CD4-positive, alpha-beta T cell (primary cell): ENCODE results near the gene CAMK4. TPM values are rescaled to one million over a fixed set of nuclear protein-coding genes. Genes with fewer than 3 reads are reported as not detected.

Source experiments
- ATAC-seq: fragments of 200-7000 bp; cut with Tn5 transposase; one replicate; pipeline ENCODE4 v1.10.0; 2022; ENCODE audit warnings: mild to moderate bottlenecking; ENCODE audit not compliant: poor library complexity
- CTCF ChIA-PET: fragments of 350-600 bp; sonication (Branson Sonifier 250); formaldehyde crosslinking; loops from one replicate; lab custom pipeline; 2021; ENCODE audit warnings: antibody characterized with exemption, inconsistent platforms; lab: Charles Lee
- POLR2A ChIA-PET: fragments of 350-600 bp; sonication (Branson Sonifier 250); formaldehyde crosslinking; loops from one replicate; lab custom pipeline; 2021; ENCODE audit warnings: antibody characterized with exemption, inconsistent platforms; lab: Charles Lee
- DNase-seq, 14 experiments: peaks; one replicate each; pipeline ENCODE4 v3.0.0-alpha.2; 2013 to 2020; ENCODE audit warnings: mixed read lengths in 2 of 14
- H3K27ac ChIP-seq, 2 donors: one replicate each; pipeline versions ENCODE4 v1.5.1 to v1.7.0; 2013; ENCODE audit warnings: low read length in 2 of 2, low read depth in 1 of 2, mild to moderate bottlenecking in 1 of 2
- H3K27me3 ChIP-seq, 2 experiments: 1 replicate in 1 of 2; 2 replicates in 1 of 2; pipeline versions ENCODE4 v1.6.1 to v1.7.0; 2013; ENCODE audit warnings: low read length in 2 of 2, control low read depth in 1 of 2, mild to moderate bottlenecking in 1 of 2, moderate library complexity in 1 of 2; ENCODE audit not compliant: insufficient read depth in 2 of 2, control insufficient read depth in 1 of 2
- H3K36me3 ChIP-seq: one replicate; pipeline ENCODE4 v1.6.1; 2013; ENCODE audit warnings: low read length, control low read depth; ENCODE audit not compliant: insufficient read depth
- H3K4me1 ChIP-seq: one replicate; pipeline ENCODE4 v1.6.1; 2013; ENCODE audit warnings: low read length, control low read depth; ENCODE audit not compliant: insufficient read depth
- H3K4me3 ChIP-seq: one replicate; pipeline ENCODE4 v1.5.1; 2013; ENCODE audit warnings: mild to moderate bottlenecking, low read length, moderate library complexity
- H3K9me3 ChIP-seq, 2 experiments: 1 replicate in 1 of 2; 2 replicates in 1 of 2; pipeline versions ENCODE4 v1.6.1 to v1.7.0; 2013; ENCODE audit warnings: low read length in 2 of 2, mild to moderate bottlenecking in 2 of 2, control low read depth in 1 of 2, moderate library complexity in 1 of 2; ENCODE audit not compliant: control insufficient read depth in 1 of 2, insufficient read depth in 1 of 2
- H3K27ac Mint-ChIP-seq: one replicate; pipeline ENCODE4 v1.8.0; 2020; ENCODE audit warnings: mixed read lengths
- H3K27me3 Mint-ChIP-seq: one replicate; pipeline ENCODE4 v1.8.0; 2021; ENCODE audit warnings: mixed read lengths
- H3K36me3 Mint-ChIP-seq: one replicate; pipeline ENCODE4 v1.8.0; 2021; ENCODE audit warnings: low read depth, mixed read lengths
- H3K4me1 Mint-ChIP-seq: one replicate; pipeline ENCODE4 v1.8.0; 2021; ENCODE audit warnings: low read depth, mixed read lengths
- H3K4me3 Mint-ChIP-seq: one replicate; pipeline ENCODE4 v1.8.0; 2020; ENCODE audit warnings: mild to moderate bottlenecking, mixed read lengths
- H3K9me3 Mint-ChIP-seq: one replicate; pipeline ENCODE4 v1.8.0; 2020; ENCODE audit warnings: mixed read lengths
- intact Hi-C, 2 experiments: fragments of 100-400 bp; cut with DNase I in 1 of 2; cut with micrococcal nuclease in 1 of 2; formaldehyde crosslinking; loops; one replicate each; pipeline versions ENCODE4 v1.15.1 to v1.9.0; 2023 to 2025; cut with DNase I, micrococcal nuclease
- total RNA-seq, 174 experiments: library from RNA in 2 of 174; stranded (reverse) in 2 of 174; gene quantifications; one replicate each; pipeline ENCODE4 v1.2.3 and lab custom pipeline; 2021 to 2026
- TF ChIP-seq, protein P1 (sequence below): fragments of 200-600 bp; IDR thresholded peaks from one replicate; pipeline ENCODE4 v1.8.0; 2022; ENCODE audit warnings: antibody characterized with exemption, mild to moderate bottlenecking

CAMK4 gene
- total RNA-seq, 2 experiments from 2014 or later, result 202 to 225 TPM

DNA sequence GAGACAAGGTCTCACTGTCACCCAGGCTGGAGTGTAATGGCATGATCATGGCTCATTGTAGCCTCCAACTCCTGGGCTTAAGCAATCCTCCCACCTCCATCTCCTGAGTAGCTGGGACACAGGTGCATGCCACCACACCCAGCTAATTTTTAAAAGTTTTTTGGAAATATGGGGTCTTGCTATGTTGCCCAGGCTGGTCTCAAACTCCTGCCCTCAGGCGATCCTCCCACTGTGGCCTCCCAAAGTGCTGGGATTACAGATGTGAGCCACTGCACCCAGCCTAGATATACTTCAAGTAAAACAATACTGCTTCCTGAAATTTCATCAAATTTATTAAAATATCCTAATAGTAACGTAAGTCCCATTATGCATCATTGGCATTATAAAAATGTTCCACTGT lies 254.7 kb downstream of the CAMK4 start:
- POLR2A ChIA-PET, result interaction anchor here (0.7 to 1.2 kb wide), 3 partner anchors 18 to 249 kb away, joined by 3 to 6 read pairs (median 3); partner anchors contain the start of gene STARD4
- DNase-seq (no peak), ATAC-seq (no peak)
- Histone ChIP-seq H3K4me3 (no peak overlapping the region), H3K27me3 (no peaks in the 10 kb centered on the region), H3K4me1 (no peaks in the 10 kb centered on the region), H3K27ac (no peak overlapping the region), H3K36me3 (peaks cover 86% of the 10 kb centered on the region), H3K9me3 (no peaks in the 10 kb centered on the region)
- no peaks in the 10 kb centered on the region for H3K27me3 Mint-ChIP-seq
- H3K9me3 Mint-ChIP-seq, result no peaks in the 10 kb centered on the region
- TF ChIP-seq, protein P1, sequence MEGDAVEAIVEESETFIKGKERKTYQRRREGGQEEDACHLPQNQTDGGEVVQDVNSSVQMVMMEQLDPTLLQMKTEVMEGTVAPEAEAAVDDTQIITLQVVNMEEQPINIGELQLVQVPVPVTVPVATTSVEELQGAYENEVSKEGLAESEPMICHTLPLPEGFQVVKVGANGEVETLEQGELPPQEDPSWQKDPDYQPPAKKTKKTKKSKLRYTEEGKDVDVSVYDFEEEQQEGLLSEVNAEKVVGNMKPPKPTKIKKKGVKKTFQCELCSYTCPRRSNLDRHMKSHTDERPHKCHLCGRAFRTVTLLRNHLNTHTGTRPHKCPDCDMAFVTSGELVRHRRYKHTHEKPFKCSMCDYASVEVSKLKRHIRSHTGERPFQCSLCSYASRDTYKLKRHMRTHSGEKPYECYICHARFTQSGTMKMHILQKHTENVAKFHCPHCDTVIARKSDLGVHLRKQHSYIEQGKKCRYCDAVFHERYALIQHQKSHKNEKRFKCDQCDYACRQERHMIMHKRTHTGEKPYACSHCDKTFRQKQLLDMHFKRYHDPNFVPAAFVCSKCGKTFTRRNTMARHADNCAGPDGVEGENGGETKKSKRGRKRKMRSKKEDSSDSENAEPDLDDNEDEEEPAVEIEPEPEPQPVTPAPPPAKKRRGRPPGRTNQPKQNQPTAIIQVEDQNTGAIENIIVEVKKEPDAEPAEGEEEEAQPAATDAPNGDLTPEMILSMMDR, result no peak
- no peak overlapping the region for H3K4me3 Mint-ChIP-seq
- H3K4me1 Mint-ChIP-seq, result no peaks in the 10 kb centered on the region
- H3K36me3 Mint-ChIP-seq, result peaks cover 95% of the 10 kb centered on the region
- intact Hi-C loops, result loop anchor here (1.0 to 5.0 kb wide), 2 partner anchors 321 to 322 kb away; no protein-coding TSS in a partner anchor
- H3K27ac Mint-ChIP-seq, result no peak overlapping the region
- CTCF ChIA-PET, result interaction anchor here (1.4 kb wide), 1 partner anchor 53 kb away, joined by 3 read pairs; no protein-coding TSS in a partner anchor

- peaks cover 89% of the 10 kb centered on the region for H3K36me3 ChIP-seq
- Mint-ChIP-seq H3K4me1 (no peaks in the 10 kb centered on the region), H3K27ac (no peak overlapping the region), H3K9me3 (no peaks in the 10 kb centered on the region), H3K4me3 (no peak overlapping the region), H3K36me3 (peaks cover 94% of the 10 kb centered on the region), H3K27me3 (no peaks in the 10 kb centered on the region)
- H3K4me3 ChIP-seq, result no peak overlapping the region
- no peak for ATAC-seq
- ChIA-PET CTCF (interaction anchor here (0.6 kb wide), 1 partner anchor 39 kb away, joined by 3 read pairs; no protein-coding TSS in a partner anchor), POLR2A (interaction anchor here (1.6 kb wide), 1 partner anchor 8 kb away, joined by 3 read pairs; no protein-coding TSS in a partner anchor)
- TF ChIP-seq, protein P1, result no peak
- no peaks in the 10 kb centered on the region for H3K9me3 ChIP-seq
- no peaks in the 10 kb centered on the region for H3K4me1 ChIP-seq
- intact Hi-C loops, result no loop called here
- no peaks in the 10 kb centered on the region for H3K27me3 ChIP-seq
- no peak overlapping the region for H3K27ac ChIP-seq
- no peak for DNase-seq
These were observed 256.2 kb downstream of the CAMK4 start for GRCh38 chr5:111480346-111480745.

- ATAC-seq (no peak), DNase-seq (no peak)
- no peak overlapping the region for H3K27ac ChIP-seq
- H3K4me3 ChIP-seq, result no peak overlapping the region
- no peaks in the 10 kb centered on the region for H3K9me3 Mint-ChIP-seq
- H3K36me3 ChIP-seq, result peaks cover 70% of the 10 kb centered on the region
- H3K9me3 ChIP-seq, result no peaks in the 10 kb centered on the region
- H3K36me3 Mint-ChIP-seq, result peaks cover 56% of the 10 kb centered on the region
- intact Hi-C loops, result no loop called here
- no peaks in the 10 kb centered on the region for H3K4me1 ChIP-seq
- peak overlapping the region; percentile 40 for H3K27ac Mint-ChIP-seq
- no peak overlapping the region for H3K4me3 Mint-ChIP-seq
- TF ChIP-seq, protein P1, result no peak
- CTCF ChIA-PET, result no interaction called here
- POLR2A ChIA-PET, result no interaction called here
- H3K27me3 Mint-ChIP-seq, result no peaks in the 10 kb centered on the region
- no peaks in the 10 kb centered on the region for H3K27me3 ChIP-seq
- H3K4me1 Mint-ChIP-seq, result no peaks in the 10 kb centered on the region
These were observed 261.9 kb downstream of the CAMK4 start for GRCh38 chr5:111486055-111486454.
